HG03039 (cell line): ENCODE measurements around the gene TTN.
A peak's percentile ranks its signal among the peaks of the same experiment; 100 is the strongest.

Experiments
- ATAC-seq: cut with Tn5 transposase; IDR thresholded peaks from one replicate; pipeline ENCODE4 v1.9.1; 2021; ENCODE audit warnings: mild to moderate bottlenecking, moderate library complexity; ENCODE audit not compliant: unreplicated experiment

The TTN gene

GRCh38 chr2:178819147-178819875 is 12.1 kb upstream of the TTN start:
- ATAC-seq, result peak; percentile 24

GRCh38 chr2:178811901-178812300 is 4.7 kb upstream of the TTN start:
- ATAC-seq, result no peak

GRCh38 chr2:178811045-178811444 is 3.8 kb upstream of the TTN start:
- no peak for ATAC-seq

DNA sequence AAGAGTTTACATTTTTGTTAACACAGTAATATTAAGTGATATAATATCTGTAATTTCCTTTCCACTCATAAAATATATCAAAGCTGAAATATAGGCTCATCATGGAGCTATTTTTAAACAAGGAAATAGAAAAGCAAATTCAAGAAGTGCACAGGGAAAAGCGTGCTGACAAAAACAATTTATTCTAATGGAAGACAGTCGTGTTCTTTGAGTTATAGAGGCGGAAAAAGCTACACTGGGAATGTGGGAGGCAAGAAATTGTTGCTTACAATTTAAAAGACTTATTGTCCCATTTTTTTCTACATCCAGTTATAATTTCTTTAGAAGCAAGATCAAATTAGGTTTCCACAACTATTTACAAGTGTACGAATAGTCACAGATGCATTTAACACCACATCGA is 3.2 kb upstream of the TTN start:
- ATAC-seq, result no peak

GRCh38 chr2:178806543-178806942 is 680 bp downstream of the TTN start:
- ATAC-seq, result no peak

DNA sequence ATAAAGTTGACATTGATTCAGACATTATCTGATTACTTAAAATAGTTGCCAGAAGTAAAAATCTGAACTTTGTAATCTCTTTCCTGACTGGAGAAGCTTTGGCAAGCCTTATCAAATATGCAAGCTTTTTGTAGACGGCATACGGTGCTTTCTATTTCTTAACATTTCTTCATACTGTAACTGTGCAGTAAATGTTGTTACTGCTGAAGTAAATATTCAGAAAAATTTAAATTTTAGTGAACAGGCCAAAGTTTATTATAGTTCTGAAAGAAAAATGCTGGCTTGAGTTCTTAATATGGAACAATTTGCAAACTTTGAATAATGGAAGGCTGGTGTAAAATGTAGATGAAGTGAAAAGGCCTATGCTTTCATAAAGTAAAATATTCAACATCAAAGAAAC is 1.8 kb downstream of the TTN start:
- ATAC-seq, result no peak

DNA sequence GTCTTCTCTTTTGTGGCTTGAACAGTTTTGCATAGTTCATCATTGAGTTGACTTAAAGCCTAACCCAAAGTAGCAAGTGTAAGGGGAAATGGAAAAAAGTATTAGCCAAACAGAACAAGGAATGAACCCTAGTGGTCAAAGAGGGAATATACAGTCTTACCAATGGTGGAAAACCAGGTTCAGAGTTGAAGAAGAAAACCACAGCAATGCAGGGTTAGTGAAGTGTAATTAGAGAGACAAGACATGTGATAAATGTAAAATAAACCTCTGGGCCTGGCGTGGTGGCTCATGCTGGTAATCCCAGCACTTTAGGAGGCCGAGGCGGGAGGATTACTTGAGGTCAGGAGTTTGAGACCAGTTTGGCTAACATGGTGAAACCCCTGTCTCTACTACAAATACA is 2.4 kb downstream of the TTN start:
- peak; percentile 67 for ATAC-seq

DNA sequence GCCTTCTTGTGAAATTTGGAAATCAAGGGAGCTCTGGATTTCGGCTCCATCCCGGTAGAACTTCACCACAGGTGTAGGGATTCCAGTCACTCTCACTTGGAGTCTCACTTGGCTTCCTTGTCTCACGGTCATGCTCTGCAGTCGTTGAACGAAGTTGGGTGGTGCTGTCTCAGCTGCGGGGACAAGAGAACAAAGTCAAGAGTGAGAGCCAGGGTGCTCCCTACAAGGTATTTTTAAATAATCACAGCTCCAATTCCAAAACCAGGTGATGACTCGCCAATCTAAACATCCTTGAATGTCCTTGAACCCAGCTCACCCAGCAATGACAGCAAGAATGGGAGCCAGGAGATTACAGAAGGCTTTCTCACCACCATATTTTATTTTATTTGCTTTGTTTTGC is 6.7 kb downstream of the TTN start:
- ATAC-seq, result no peak

- no peak for ATAC-seq
Observed at GRCh38 chr2:178799305-178799704, 7.9 kb downstream of the TTN start.

DNA sequence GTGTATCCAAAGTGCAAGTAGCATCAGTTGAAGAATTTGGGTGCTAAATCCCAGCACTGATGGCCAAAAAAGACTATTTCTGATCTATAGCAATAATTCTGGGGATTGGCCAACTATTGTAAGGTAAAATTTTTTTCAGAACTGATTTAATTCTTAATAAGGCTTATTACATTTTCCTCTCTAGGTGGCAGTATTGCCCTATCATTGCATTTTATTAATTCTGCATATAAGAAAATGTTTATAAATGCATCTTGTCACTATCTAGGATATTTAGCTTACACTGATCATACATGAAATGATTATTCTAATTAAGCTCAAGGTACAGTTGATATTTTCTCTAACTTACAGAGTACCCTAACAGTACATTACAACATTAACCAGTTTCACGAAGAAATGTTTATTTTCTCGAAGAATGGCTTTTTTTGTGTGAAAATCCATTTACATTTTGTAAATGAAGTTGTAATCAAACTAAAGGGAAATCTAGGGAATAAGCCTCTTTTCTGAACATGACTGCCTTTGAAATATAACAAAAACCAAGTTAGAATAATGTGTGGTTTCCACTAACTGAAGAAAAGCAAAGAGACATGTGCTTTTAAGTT is 11.0 kb downstream of the TTN start:
- no peak for ATAC-seq

DNA sequence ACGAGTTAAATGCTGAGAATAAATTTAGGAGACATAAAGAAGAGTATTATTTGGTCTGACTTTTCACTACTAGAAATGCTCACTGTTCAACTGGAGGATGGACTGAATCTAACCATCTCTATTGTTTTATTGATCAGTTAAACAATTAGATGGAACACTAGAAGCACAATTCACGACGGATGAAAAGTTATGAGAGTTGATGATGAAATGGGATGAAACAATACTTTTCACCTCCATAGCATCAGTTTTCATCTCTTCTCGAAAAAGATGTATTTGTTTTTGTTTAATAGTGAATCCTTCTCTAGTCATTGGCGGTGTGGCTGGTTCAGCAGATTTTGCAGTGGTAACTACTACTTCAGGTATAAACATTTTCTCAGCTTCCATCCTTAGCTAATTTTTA is 19.3 kb downstream of the TTN start:
- no peak for ATAC-seq

- ATAC-seq, result no peak
Observed at GRCh38 chr2:178787155-178787554, 20.1 kb downstream of the TTN start.

GRCh38 chr2:178783889-178784288 is 23.3 kb downstream of the TTN start:
- ATAC-seq, result no peak

DNA sequence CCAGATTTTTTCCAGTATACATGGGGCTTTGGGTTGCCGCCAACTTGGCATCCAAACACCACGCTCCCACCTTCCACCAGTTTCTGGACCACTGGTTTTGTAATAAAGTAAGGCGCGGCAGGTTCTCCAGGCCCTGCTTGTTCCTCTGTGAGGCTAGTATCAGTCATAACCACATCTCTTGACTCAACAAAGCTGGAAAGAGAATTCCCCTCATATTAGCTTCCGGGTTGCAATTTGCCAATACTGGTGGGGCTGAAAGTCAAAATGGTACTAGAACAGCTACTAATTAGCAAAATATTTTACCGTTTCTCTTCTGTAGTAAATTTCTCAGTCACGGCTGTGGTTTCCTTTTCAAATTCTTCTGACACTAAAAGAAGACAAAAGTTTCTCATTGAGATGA is 25.0 kb downstream of the TTN start:
- no peak for ATAC-seq

- no peak for ATAC-seq
Observed at GRCh38 chr2:178777577-178777976, 29.6 kb downstream of the TTN start.

DNA sequence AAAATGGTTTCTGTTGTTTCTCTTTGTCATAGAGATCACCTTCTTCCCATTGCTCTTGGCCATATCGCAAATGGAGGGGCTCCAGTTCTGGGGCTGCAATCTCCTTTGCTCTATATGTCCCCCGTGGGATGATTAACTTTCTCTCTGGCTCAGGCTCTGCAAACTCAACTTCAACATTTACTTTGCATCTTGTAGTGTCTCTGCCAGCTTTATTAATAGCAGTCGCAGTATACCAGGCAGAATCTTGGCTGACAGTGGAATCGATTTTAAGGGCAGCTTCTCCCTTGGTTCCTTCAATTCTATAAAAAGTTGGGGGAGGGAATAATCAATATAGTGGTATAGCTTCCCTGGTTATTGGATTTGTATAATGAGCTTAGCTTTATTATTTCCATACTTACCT is 30.5 kb downstream of the TTN start:
- no peak for ATAC-seq

DNA sequence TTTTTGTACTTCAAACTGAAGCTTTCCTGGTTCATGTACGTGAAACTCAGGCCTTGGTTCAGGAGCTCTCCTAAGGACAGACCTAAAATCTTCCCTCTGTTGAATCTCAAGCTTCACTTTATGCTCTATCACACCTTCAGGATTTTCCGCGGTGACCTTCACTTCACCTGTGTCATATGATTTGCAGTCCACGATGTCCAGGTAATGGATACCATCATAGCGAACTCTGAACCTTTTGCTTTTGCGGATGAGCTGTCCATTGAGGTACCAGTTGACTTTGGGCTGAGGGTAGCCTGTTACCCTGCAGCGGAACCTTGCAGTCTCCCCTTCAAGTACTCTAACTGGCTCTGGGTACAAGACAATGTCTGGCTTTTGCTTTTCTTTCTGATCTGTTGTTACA is 31.2 kb downstream of the TTN start:
- ATAC-seq, result no peak

GRCh38 chr2:178770518-178770917 is 36.7 kb downstream of the TTN start:
- no peak for ATAC-seq

- no peak for ATAC-seq
Observed at GRCh38 chr2:178767094-178768060, 39.8 kb downstream of the TTN start.

GRCh38 chr2:178764097-178764496 is 43.1 kb downstream of the TTN start:
- no peak for ATAC-seq

DNA sequence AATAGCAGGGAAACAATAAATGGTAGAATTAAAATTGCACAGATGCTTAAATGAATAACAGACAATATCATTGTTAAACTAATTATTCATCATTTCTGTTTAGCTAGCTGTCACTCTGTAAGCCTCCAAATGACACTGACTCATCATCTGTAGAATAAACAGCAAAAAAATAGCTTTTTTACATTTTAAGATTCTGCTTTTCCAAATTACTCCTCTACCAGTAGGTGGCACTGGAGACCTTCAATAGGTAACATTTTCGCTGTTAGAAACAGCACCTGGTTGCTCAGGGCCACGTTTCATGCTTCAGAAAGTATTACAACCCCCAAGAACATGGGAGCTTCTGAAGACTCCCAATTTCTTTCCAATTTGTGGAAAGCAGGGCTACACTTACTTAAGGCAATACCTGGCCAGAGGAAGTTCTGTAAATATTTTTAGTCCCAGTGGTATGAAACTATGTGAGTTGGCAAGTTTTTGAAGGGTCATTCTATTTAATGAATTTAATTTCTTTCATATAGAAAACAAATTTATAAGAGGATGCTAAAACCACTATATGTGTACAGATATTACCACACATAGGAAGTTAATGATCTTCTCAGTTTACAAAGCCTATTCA is 45.4 kb downstream of the TTN start:
- no peak for ATAC-seq
